Loucy (cell line): ENCODE data around the gene NSD1.
A peak's percentile ranks its signal among the peaks of the same experiment; 100 is the strongest.

Source experiments
- H2AFZ ChIP-seq: fragments of 200-600 bp; sonication (generic); 2 replicates; pipeline ENCODE4 v1.6.0; 2016; ENCODE audit warnings: antibody characterized with exemption, mild to moderate bottlenecking, low read length, moderate library complexity
- H3F3A ChIP-seq: fragments of 200-600 bp; 2 replicates; pipeline ENCODE4 v1.6.0; 2016; ENCODE audit warnings: antibody characterized with exemption, low read depth, mild to moderate bottlenecking
- H3K27me3 ChIP-seq: fragments of 200-600 bp; sonication (generic); 2 replicates; pipeline ENCODE4 v1.6.1; 2014; ENCODE audit warnings: low read length, mild to moderate bottlenecking; ENCODE audit not compliant: insufficient read depth, poor library complexity, severe bottlenecking
- H3K36me3 ChIP-seq: fragments of 200-600 bp; sonication (generic); 2 replicates; pipeline ENCODE4 v1.6.1; 2016; ENCODE audit warnings: low read length; ENCODE audit not compliant: insufficient read depth
- H3K4me1 ChIP-seq: fragments of 200-600 bp; sonication (generic); 2 replicates; pipeline ENCODE4 v1.5.1; 2014; ENCODE audit warnings: low read length, mild to moderate bottlenecking; ENCODE audit not compliant: insufficient read depth, poor library complexity, severe bottlenecking
- H3K4me2 ChIP-seq: fragments of 200-600 bp; sonication (generic); 2 replicates; pipeline ENCODE4 v1.6.0; 2014; ENCODE audit warnings: antibody characterized with exemption, low read length, low read depth, mild to moderate bottlenecking; ENCODE audit not compliant: poor library complexity, severe bottlenecking
- H3K4me3 ChIP-seq: fragments of 200-600 bp; sonication (generic); 2 replicates; pipeline ENCODE4 v1.5.1; 2014; ENCODE audit warnings: low read length, mild to moderate bottlenecking, mixed read lengths; ENCODE audit not compliant: poor library complexity, severe bottlenecking
- H3K79me2 ChIP-seq: fragments of 200-600 bp; sonication (generic); 2 replicates; pipeline ENCODE4 v1.6.1; 2014; ENCODE audit warnings: low read length; ENCODE audit not compliant: insufficient read depth
- H3K9ac ChIP-seq: fragments of 200-600 bp; sonication (generic); 2 replicates; pipeline ENCODE4 v1.6.0; 2014; ENCODE audit warnings: mild to moderate bottlenecking, low read depth, low read length, moderate library complexity; ENCODE audit not compliant: poor library complexity, severe bottlenecking
- H3K9me2 ChIP-seq: fragments of 200-600 bp; sonication (generic); replicated peaks from 2 replicates; pipeline ENCODE4 v1.6.1; 2016; ENCODE audit warnings: low read depth, low read length, mixed read lengths
- H3K9me3 ChIP-seq: fragments of 200-600 bp; sonication (generic); 2 replicates; pipeline ENCODE4 v1.6.1; 2014; ENCODE audit warnings: mild to moderate bottlenecking, antibody characterized with exemption, low read length, low read depth; ENCODE audit not compliant: insufficient read depth
- H4K20me1 ChIP-seq: fragments of 200-600 bp; sonication (generic); 2 replicates; pipeline ENCODE4 v1.6.0; 2014; ENCODE audit warnings: antibody characterized with exemption, low read length, mild to moderate bottlenecking; ENCODE audit not compliant: insufficient read depth, poor library complexity, severe bottlenecking
- CTCF ChIP-seq: fragments of 200-600 bp; sonication (generic); conservative IDR thresholded peaks from 2 replicates; pipeline ENCODE4 v1.5.1; 2014; ENCODE audit warnings: mild to moderate bottlenecking, antibody characterized with exemption, low read length
- EZH2phosphoT487 ChIP-seq: fragments of 200-600 bp; IDR thresholded peaks from 2 replicates; pipeline ENCODE4 v1.6.1; 2018; ENCODE audit warnings: antibody characterized with exemption, mild to moderate bottlenecking, moderate library complexity, borderline replicate concordance

NSD1 gene

GRCh38 chr5:177297922-177298321 is 164.3 kb downstream of the NSD1 start:
- TF ChIP-seq CTCF, result no peak
- TF ChIP-seq EZH2phosphoT487, result no peak
- Histone ChIP-seq H3K9me3 (no peaks in the 10 kb centered on the region), H3K27me3 (no peaks in the 10 kb centered on the region), H4K20me1 (peaks cover 2% of the 10 kb centered on the region), H3K9me2 (no peaks in the 10 kb centered on the region), H3K4me1 (peaks cover 41% of the 10 kb centered on the region), H3K4me3 (no peak overlapping the region), H3K36me3 (peaks cover 29% of the 10 kb centered on the region; the same call in 1 of the 2 replicates), H3F3A (no peaks in the 10 kb centered on the region), H3K4me2 (no peak overlapping the region), H3K79me2 (peaks cover 16% of the 10 kb centered on the region; the same call in 1 of the 2 replicates), H3K9ac (no peak overlapping the region), H2AFZ (no peak overlapping the region)

DNA sequence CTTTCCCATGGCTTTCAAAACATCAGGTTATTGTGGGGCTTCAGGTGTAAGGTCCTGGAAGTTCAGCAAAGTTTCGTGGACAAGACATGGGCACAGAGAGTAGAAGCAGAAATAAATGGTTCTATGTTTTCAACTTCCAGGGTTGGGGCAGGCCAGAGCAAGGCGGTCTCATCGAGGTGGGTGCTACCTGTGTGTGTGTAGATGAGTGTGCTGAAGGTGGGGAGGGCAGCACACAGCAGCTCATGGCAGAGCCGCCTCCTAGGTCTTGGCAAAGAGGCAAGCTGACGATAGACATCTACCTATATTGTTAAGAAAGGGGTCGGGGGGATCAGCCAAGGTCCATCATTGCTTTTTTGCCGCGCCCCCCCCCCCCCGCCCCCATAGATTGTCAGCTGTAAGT is 166.1 kb downstream of the NSD1 start:
- Histone ChIP-seq H3K9me2 (no peaks in the 10 kb centered on the region), H3K4me3 (no peak overlapping the region), H3K9me3 (no peaks in the 10 kb centered on the region), H3K36me3 (peaks cover 13% of the 10 kb centered on the region; the same call in 1 of the 2 replicates), H4K20me1 (peaks cover 6% of the 10 kb centered on the region), H3K9ac (peak overlapping the region; percentile 65), H3K4me2 (peak overlapping the region; percentile 84), H3K4me1 (peaks cover 41% of the 10 kb centered on the region), H3F3A (no peaks in the 10 kb centered on the region), H3K79me2 (peaks cover 31% of the 10 kb centered on the region), H3K27me3 (no peaks in the 10 kb centered on the region), H2AFZ (no peak overlapping the region)
- TF ChIP-seq CTCF, result no peak
- TF ChIP-seq EZH2phosphoT487, result no peak

- TF ChIP-seq EZH2phosphoT487, result no peak
- TF ChIP-seq CTCF, result no peak
- H3K4me2 ChIP-seq, result peak overlapping the region; percentile 84
- peaks cover 6% of the 10 kb centered on the region for H4K20me1 ChIP-seq
- H2AFZ ChIP-seq, result no peak overlapping the region
- H3K27me3 ChIP-seq, result no peaks in the 10 kb centered on the region
- H3K79me2 ChIP-seq, result peaks cover 37% of the 10 kb centered on the region
- H3K4me3 ChIP-seq, result peak overlapping the region; percentile 70
- no peaks in the 10 kb centered on the region for H3K9me3 ChIP-seq
- H3K4me1 ChIP-seq, result peaks cover 41% of the 10 kb centered on the region
- H3K36me3 ChIP-seq, result peaks cover 7% of the 10 kb centered on the region; the same call in 1 of the 2 replicates
- H3K9me2 ChIP-seq, result no peaks in the 10 kb centered on the region
- no peaks in the 10 kb centered on the region for H3F3A ChIP-seq
- H3K9ac ChIP-seq, result peak overlapping the region; percentile 65
These were observed 166.8 kb downstream of the NSD1 start for GRCh38 chr5:177300236-177300880.
